CD4-positive, alpha-beta memory T cell (primary cell): ENCODE results near the gene PDE4C. TPM values are rescaled to one million over a fixed set of nuclear protein-coding genes. Genes with fewer than 3 reads are reported as not detected.

Source experiments
- CTCF ChIA-PET: fragments of 350-600 bp; sonication (Branson Sonifier 250); formaldehyde crosslinking; loops from one replicate; lab custom pipeline; 2021; ENCODE audit warnings: inconsistent platforms; ENCODE audit not compliant: partially characterized antibody; lab: Charles Lee
- POLR2A ChIA-PET: fragments of 350-600 bp; sonication (Branson Sonifier 250); formaldehyde crosslinking; loops from one replicate; lab custom pipeline; 2021; ENCODE audit not compliant: partially characterized antibody; lab: Charles Lee
- DNase-seq, 5 donors: peaks; one replicate each; pipeline versions ENCODE4 v3.0.0 to v3.0.0-alpha.2; 2020 to 2022; ENCODE audit warnings: mixed read lengths in 1 of 5
- H3K27ac ChIP-seq: one replicate; pipeline ENCODE4 v1.7.0; 2013; ENCODE audit warnings: low read depth, low read length
- H3K27me3 ChIP-seq: 2 replicates; pipeline ENCODE4 v1.7.0; 2013; ENCODE audit warnings: mild to moderate bottlenecking, low read length, moderate library complexity; ENCODE audit not compliant: insufficient read depth
- H3K36me3 ChIP-seq: 2 replicates; pipeline ENCODE4 v1.7.0; 2013; ENCODE audit warnings: mild to moderate bottlenecking, low read length, moderate library complexity; ENCODE audit not compliant: insufficient read depth
- H3K4me1 ChIP-seq: 2 replicates; pipeline ENCODE4 v1.7.0; 2013; ENCODE audit warnings: mild to moderate bottlenecking, low read length, moderate library complexity; ENCODE audit not compliant: insufficient read depth
- H3K4me3 ChIP-seq, 2 donors: one replicate each; pipeline ENCODE4 v1.7.0; 2013; ENCODE audit warnings: low read length in 2 of 2, mild to moderate bottlenecking in 1 of 2
- H3K9me3 ChIP-seq, 2 donors: one replicate each; pipeline ENCODE4 v1.7.0; 2013; ENCODE audit warnings: low read length in 2 of 2, control low read depth in 1 of 2; ENCODE audit not compliant: control insufficient read depth in 1 of 2
- H3K27ac Mint-ChIP-seq, 7 donors: one replicate each; pipeline ENCODE4 v1.8.0; 2020 to 2021; ENCODE audit warnings: mixed read lengths in 7 of 7, mild to moderate bottlenecking in 6 of 7, inconsistent platforms in 3 of 7, moderate library complexity in 3 of 7
- H3K27me3 Mint-ChIP-seq, 2 donors: one replicate each; pipeline ENCODE4 v1.8.0; 2020 to 2021; ENCODE audit warnings: mixed read lengths in 2 of 2
- H3K36me3 Mint-ChIP-seq, 2 donors: one replicate each; pipeline ENCODE4 v1.8.0; 2020 to 2021; ENCODE audit warnings: mixed read lengths in 2 of 2, inconsistent platforms in 1 of 2, mild to moderate bottlenecking in 1 of 2
- H3K4me1 Mint-ChIP-seq, 4 donors: one replicate each; pipeline ENCODE4 v1.8.0; 2020 to 2021; ENCODE audit warnings: mixed read lengths in 4 of 4, mild to moderate bottlenecking in 1 of 4
- H3K4me3 Mint-ChIP-seq, 8 donors: one replicate each; pipeline ENCODE4 v1.8.0; 2020 to 2021; ENCODE audit warnings: mixed read lengths in 8 of 8, mild to moderate bottlenecking in 7 of 8, moderate library complexity in 6 of 8, inconsistent platforms in 3 of 8
- H3K9me3 Mint-ChIP-seq, 8 donors: one replicate each; pipeline ENCODE4 v1.8.0; 2020 to 2021; ENCODE audit warnings: mixed read lengths in 8 of 8, mild to moderate bottlenecking in 5 of 8, inconsistent platforms in 3 of 8, moderate library complexity in 1 of 8
- intact Hi-C: fragments of 100-400 bp; cut with micrococcal nuclease; formaldehyde crosslinking; loops from one replicate; pipeline ENCODE4 v1.15.1; 2023
- polyA plus RNA-seq, 2 donors: library from polyadenylated mRNA; unstranded; fragments of 300-500 nt; fragmentation: Illumina TruSeq; gene quantifications; one replicate each; pipeline ENCODE4 v1.2.3, GENCODE V29; 2021
- total RNA-seq, 2 experiments: library from RNA; stranded (reverse); gene quantifications; one replicate each; pipeline ENCODE4 v1.2.3, GENCODE V29; 2021

PDE4C gene
- total and polyA plus RNA-seq, 4 experiments from 2014 or later = 0.52 TPM; not detected in 3

DNA sequence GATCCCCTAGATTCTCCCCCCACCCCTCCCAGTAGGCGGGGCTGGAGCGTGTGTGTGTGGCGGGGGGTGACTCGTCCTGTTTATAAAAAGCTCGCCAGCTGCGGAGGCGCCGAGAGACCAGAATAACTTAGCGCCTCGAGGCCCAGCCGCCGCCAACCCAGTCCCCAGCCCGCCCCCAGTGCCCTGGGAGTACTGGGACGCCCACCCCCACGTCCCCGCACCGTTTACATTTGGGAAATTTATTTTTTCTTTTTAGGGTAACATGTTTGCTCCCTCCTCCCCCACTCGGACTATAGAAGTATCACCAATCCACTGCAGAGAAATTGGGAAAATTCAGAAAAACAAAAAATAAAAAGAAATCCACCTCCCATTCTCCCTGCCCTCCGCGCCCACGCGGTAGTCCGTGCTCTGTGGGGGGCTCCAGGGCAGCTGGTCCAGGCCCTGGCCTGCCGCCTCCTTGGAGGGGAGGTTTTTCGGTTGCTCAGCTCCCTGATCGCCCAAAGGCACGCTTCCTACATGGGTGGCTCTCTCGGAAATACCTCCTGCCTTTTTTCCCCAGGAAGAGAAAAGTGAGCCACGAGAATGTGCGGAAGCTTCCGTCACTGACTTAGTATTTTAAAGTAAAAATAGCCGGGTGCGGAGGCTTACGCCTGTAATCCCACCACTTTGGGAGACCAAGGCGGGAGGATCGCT is 20.9 kb downstream of the PDE4C start:
- Mint-ChIP-seq H3K9me3 (peaks cover 0 to 1% (median 0%) of the 10 kb centered on the region in 8 donors), H3K27me3 (peaks cover 3% of the 10 kb centered on the region in 2 donors), H3K27ac (peak overlapping the region in 6 of 7 donors; percentile 79 to 98 (median 98)), H3K4me3 (peak overlapping the region; percentile 91 to 98 (median 96)), H3K4me1 (peaks cover 13 to 33% (median 21%) of the 10 kb centered on the region in 4 donors), H3K36me3 (peaks cover 0 to 4% of the 10 kb centered on the region in 2 donors)
- peak overlapping the region; percentile 54 to 81 for H3K4me3 ChIP-seq
- H3K4me1 ChIP-seq = peaks cover 23% of the 10 kb centered on the region
- ChIA-PET CTCF (interaction anchor here (2.2 to 10.7 kb wide), 6 partner anchors 13 to 183 kb away, joined by 6 to 150 read pairs (median 14); partner anchors contain the start of gene MPV17L2), POLR2A (interaction anchor here (0.9 to 5.3 kb wide), 10 partner anchors 13 to 220 kb away, joined by 3 to 78 read pairs (median 6); partner anchors contain the start of genes JUND, LSM4, MPV17L2 and PGPEP1)
- intact Hi-C loops = loop anchor here (2.0 kb wide), 3 partner anchors 53 to 431 kb away; partner anchors contain the start of genes JUND, KLHL26 and PIK3R2
- no peaks in the 10 kb centered on the region for H3K27me3 ChIP-seq
- no peaks in the 10 kb centered on the region for H3K9me3 ChIP-seq
- peak overlapping the region; percentile 63 for H3K27ac ChIP-seq
- peak in 4 of 5 donors; percentile 28 to 68 (median 38) for DNase-seq
- no peaks in the 10 kb centered on the region for H3K36me3 ChIP-seq

DNA sequence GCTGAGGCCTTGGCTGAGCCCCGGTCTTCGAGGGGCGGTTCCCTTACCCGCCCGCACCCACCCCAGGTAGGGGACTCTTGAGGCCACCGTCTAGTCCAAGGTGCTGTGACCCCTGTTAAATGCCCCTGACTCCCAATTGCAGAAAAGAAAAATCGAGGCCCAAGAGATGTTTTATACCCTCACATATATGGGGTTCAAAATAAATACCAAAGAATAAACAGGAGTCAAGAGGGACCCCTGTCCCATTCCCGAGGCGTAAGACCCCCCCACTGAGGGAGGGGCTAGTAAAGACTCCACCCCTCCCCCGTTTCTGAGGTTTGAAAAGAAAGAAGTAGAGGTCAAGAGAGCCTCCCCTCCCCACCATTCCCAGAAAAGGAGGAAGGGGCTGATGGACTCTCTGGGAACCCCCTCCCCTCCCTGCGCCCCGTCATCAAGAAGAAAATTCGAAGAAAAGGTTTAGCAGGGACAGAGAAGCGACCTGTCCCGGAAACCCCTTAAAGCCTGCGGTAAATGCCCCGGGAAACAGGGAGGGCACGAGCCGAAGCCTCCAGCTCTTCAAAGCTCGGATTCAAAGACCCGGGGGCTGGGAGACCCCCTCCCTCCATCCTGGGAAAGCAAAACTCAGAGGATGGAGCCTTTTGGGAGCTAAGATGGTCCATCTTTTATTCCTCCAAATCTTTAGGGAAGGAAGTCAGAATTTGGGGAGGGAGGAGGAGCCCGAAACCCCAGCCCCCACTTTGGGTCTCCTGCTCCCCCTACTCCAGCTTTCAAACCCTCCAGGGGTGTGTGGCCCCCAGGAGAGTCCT is 21.6 kb downstream of the PDE4C start:
- POLR2A ChIA-PET = interaction anchor here (0.8 to 5.3 kb wide), 17 partner anchors 12 to 221 kb away, joined by 3 to 78 read pairs (median 4); partner anchors contain the start of genes JUND, LSM4, MPV17L2 and PGPEP1
- intact Hi-C loops = loop anchor here (1.0 to 2.0 kb wide), 7 partner anchors 11 to 432 kb away; partner anchors contain the start of genes JUND, KLHL26, LSM4 and MPV17L2
- CTCF ChIA-PET = interaction anchor here (2.2 to 10.7 kb wide), 6 partner anchors 12 to 184 kb away, joined by 6 to 150 read pairs (median 14); partner anchors contain the start of gene MPV17L2
- peak overlapping the region; percentile 54 to 81 for H3K4me3 ChIP-seq
- H3K36me3 ChIP-seq = no peaks in the 10 kb centered on the region
- peak in 2 of 5 donors; percentile 37 to 55 for DNase-seq
- Mint-ChIP-seq H3K36me3 (peaks cover 0 to 4% of the 10 kb centered on the region in 2 donors), H3K27ac (peak overlapping the region; percentile 79 to 98 (median 98)), H3K9me3 (peaks cover 0 to 1% (median 0%) of the 10 kb centered on the region in 8 donors), H3K4me3 (peak overlapping the region; percentile 91 to 98 (median 96)), H3K27me3 (peaks cover 0 to 1% of the 10 kb centered on the region in 2 donors), H3K4me1 (peaks cover 13 to 33% (median 21%) of the 10 kb centered on the region in 4 donors)
- no peaks in the 10 kb centered on the region for H3K9me3 ChIP-seq
- peaks cover 23% of the 10 kb centered on the region for H3K4me1 ChIP-seq
- no peaks in the 10 kb centered on the region for H3K27me3 ChIP-seq
- peak overlapping the region; percentile 63 for H3K27ac ChIP-seq

GRCh38 chr19:18203863-18204393 is 22.3 kb downstream of the PDE4C start, which contains the start of gene RAB3A:
Gene RAB3A (minus strand): TSS chr19:18204042. CDS start chr19:18202740, 1,302 bp downstream.
- no peaks in the 10 kb centered on the region for H3K36me3 ChIP-seq
- ChIA-PET POLR2A (interaction anchor here (0.8 to 5.3 kb wide), 15 partner anchors 11 to 175 kb away, joined by 3 to 78 read pairs (median 4); partner anchors contain the start of genes JUND, LSM4, MPV17L2 and PGPEP1), CTCF (interaction anchor here (0.7 to 10.7 kb wide), 8 partner anchors 12 to 456 kb away, joined by 3 to 150 read pairs (median 11); partner anchors contain the start of gene MPV17L2)
- peak within 1 kb of the TSS; percentile 91 to 98 (median 96) for H3K4me3 Mint-ChIP-seq
- H3K36me3 Mint-ChIP-seq = peaks cover 0 to 4% of the 10 kb centered on the region in 2 donors
- peak within 1 kb of the TSS; percentile 79 to 98 (median 98) for H3K27ac Mint-ChIP-seq
- H3K27ac ChIP-seq = peak within 1 kb of the TSS; percentile 63
- H3K9me3 ChIP-seq = no peaks in the 10 kb centered on the region
- H3K4me1 ChIP-seq = peaks cover 23% of the 10 kb centered on the region
- peak within 1 kb of the TSS; percentile 84 to 93 for H3K4me3 ChIP-seq
- intact Hi-C loops = loop anchor here (1.0 to 2.0 kb wide), 7 partner anchors 11 to 433 kb away; partner anchors contain the start of genes JUND, KLHL26, LSM4 and MPV17L2
- peaks cover 0 to 1% (median 0%) of the 10 kb centered on the region in 8 donors for H3K9me3 Mint-ChIP-seq
- H3K4me1 Mint-ChIP-seq = peaks cover 13 to 33% (median 21%) of the 10 kb centered on the region in 4 donors
- no peaks in the 10 kb centered on the region for H3K27me3 ChIP-seq
- H3K27me3 Mint-ChIP-seq = peaks cover 0 to 1% of the 10 kb centered on the region in 2 donors
- DNase-seq = peak; percentile 98 to 100 (median 100)

DNA sequence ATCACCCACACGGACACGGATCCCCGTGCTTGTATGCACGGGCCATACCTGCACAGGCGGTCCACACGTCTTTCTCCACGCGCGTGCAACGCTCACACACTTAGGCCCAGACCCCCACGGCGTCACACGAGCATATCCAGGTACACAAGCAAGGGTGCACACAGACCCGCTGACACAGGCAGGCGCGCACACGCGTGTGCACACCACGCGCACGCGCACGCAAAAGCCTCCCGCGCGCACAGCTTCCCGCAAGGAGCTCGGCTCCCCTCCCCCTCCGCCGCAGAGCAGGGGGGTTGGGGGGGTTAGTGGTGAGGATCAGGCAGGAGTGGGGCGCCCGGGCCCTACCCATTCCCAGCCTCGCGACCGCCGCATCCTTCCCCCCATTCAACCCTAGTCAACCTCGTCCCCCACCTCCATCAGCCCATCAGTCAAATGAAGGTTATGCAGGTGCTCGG is 22.8 kb downstream of the PDE4C start:
- Mint-ChIP-seq H3K27ac (peak overlapping the region; percentile 79 to 98 (median 96)), H3K4me3 (peak overlapping the region; percentile 87 to 98 (median 95)), H3K36me3 (peaks cover 3 to 8% of the 10 kb centered on the region in 2 donors), H3K9me3 (peaks cover 0 to 1% (median 0%) of the 10 kb centered on the region in 8 donors), H3K4me1 (peaks cover 13 to 36% (median 21%) of the 10 kb centered on the region in 4 donors), H3K27me3 (peaks cover 0 to under 1% of the 10 kb centered on the region in 2 donors)
- no peaks in the 10 kb centered on the region for H3K9me3 ChIP-seq
- H3K36me3 ChIP-seq = no peaks in the 10 kb centered on the region
- peak overlapping the region; percentile 84 to 93 for H3K4me3 ChIP-seq
- H3K4me1 ChIP-seq = peaks cover 23% of the 10 kb centered on the region
- H3K27me3 ChIP-seq = no peaks in the 10 kb centered on the region
- ChIA-PET POLR2A (interaction anchor here (0.8 to 5.3 kb wide), 11 partner anchors 11 to 175 kb away, joined by 3 to 78 read pairs (median 4); partner anchors contain the start of genes JUND, LSM4 and MPV17L2), CTCF (interaction anchor here (0.6 to 10.7 kb wide), 8 partner anchors 11 to 456 kb away, joined by 3 to 150 read pairs (median 6); partner anchors contain the start of gene MPV17L2)
- no peak for DNase-seq
- intact Hi-C loops = no loop called here
- H3K27ac ChIP-seq = peak overlapping the region; percentile 54

GRCh38 chr19:18202778-18203407 is 23.3 kb downstream of the PDE4C start:
- Mint-ChIP-seq H3K36me3 (peaks cover 8 to 14% of the 10 kb centered on the region in 2 donors), H3K4me3 (peak overlapping the region; percentile 87 to 98 (median 95)), H3K27me3 (no peaks in the 10 kb centered on the region), H3K9me3 (no peaks in the 10 kb centered on the region), H3K27ac (peak overlapping the region; percentile 79 to 98 (median 96)), H3K4me1 (peaks cover 13 to 40% (median 22%) of the 10 kb centered on the region in 4 donors)
- peak in 1 of 5 donors; percentile 16 for DNase-seq
- Histone ChIP-seq H3K9me3 (no peaks in the 10 kb centered on the region), H3K4me3 (peak overlapping the region; percentile 84 to 93), H3K4me1 (peaks cover 23% of the 10 kb centered on the region), H3K36me3 (no peaks in the 10 kb centered on the region), H3K27ac (peak overlapping the region; percentile 54), H3K27me3 (no peaks in the 10 kb centered on the region)
- intact Hi-C loops = no loop called here
- POLR2A ChIA-PET = interaction anchor here (0.9 to 5.3 kb wide), 8 partner anchors 10 to 119 kb away, joined by 3 to 78 read pairs (median 10); partner anchors contain the start of genes JUND, LSM4 and MPV17L2
- CTCF ChIA-PET = interaction anchor here (0.6 to 10.7 kb wide), 6 partner anchors 11 to 301 kb away, joined by 3 to 150 read pairs (median 8); partner anchors contain the start of gene MPV17L2
